ENCODE measurements around the gene CHCHD10. TPM values are rescaled to one million over a fixed set of nuclear protein-coding genes. Genes with fewer than 3 reads are reported as not detected.

CHCHD10 gene
- total and polyA plus RNA-seq, 4 donors: 13.4 to 784 (median 139) TPM

DNA sequence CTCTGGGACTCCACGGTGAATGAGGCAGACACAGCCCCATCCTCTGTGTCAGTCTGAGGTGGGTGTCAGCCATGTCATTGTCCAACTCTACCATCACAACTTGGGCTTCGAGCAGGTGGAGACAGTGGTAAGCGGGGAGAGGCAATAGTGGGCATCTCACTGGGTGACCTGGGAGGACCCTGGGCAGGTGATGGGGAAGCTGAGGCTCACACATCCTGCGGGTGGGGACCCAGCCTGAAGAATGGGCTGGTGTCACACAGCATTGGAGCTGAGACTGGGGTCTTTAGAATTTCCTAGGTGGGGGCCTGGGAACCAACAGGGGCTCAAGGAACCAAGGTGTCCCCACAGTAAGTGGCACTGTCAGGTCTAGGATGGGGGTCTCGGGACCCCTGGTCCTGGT, 12.0 kb upstream of the CHCHD10 start (continued):
- TF ChIP-seq, protein P1, sequence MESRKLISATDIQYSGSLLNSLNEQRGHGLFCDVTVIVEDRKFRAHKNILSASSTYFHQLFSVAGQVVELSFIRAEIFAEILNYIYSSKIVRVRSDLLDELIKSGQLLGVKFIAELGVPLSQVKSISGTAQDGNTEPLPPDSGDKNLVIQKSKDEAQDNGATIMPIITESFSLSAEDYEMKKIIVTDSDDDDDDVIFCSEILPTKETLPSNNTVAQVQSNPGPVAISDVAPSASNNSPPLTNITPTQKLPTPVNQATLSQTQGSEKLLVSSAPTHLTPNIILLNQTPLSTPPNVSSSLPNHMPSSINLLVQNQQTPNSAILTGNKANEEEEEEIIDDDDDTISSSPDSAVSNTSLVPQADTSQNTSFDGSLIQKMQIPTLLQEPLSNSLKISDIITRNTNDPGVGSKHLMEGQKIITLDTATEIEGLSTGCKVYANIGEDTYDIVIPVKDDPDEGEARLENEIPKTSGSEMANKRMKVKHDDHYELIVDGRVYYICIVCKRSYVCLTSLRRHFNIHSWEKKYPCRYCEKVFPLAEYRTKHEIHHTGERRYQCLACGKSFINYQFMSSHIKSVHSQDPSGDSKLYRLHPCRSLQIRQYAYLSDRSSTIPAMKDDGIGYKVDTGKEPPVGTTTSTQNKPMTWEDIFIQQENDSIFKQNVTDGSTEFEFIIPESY (IDR thresholded peaks at IDR 0.05): no peak
- TF ChIP-seq, protein P2, sequence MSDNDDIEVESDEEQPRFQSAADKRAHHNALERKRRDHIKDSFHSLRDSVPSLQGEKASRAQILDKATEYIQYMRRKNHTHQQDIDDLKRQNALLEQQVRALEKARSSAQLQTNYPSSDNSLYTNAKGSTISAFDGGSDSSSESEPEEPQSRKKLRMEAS (IDR thresholded peaks at IDR 0.05): no peak
- TF ChIP-seq FOXA1 (IDR thresholded peaks at IDR 0.05) (no peak), JUND (IDR thresholded peaks at IDR 0.05) (no peak), NR2F2 (IDR thresholded peaks at IDR 0.05) (no peak), GABPA (IDR thresholded peaks at IDR 0.05 in 1 of 2, conservative IDR thresholded peaks at IDR 0.05 in 1 of 2) (no peak)

DNA sequence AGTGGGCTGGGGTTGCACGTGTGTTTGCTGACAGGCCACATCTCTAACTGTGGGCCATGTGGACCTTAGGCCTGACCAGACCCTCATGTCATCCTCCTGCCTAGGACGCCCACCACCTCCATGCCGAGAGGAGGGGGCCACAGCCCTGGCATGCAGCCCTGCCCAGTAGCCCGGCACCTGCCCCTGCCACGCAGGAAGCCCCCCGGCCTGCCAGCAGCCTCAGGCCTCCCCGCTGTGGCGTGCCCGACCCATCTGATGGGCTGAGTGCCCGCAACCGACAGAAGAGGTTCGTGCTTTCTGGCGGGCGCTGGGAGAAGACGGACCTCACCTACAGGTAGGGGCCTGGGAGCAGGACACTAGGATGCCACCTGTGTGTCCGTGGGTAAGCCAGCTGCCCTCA, 11.3 kb upstream of the CHCHD10 start:
- no peaks in the 10 kb centered on the region for H3K9me3 ChIP-seq (ENCODE audit: control insufficient read depth in 4 of 4, low read length in 3 of 4)
- DNase-seq (ENCODE audit: low spot score): no peak
- peaks cover 9 to 23% (median 14%) of the 10 kb centered on the region in 4 donors for H3K4me1 ChIP-seq (ENCODE audit: control insufficient read depth in 4 of 4, insufficient read depth in 4 of 4, low read length in 3 of 4)
- WGBS: 97% methylated on average over 16 of the region's 16 CpGs
- H3K36me3 ChIP-seq (ENCODE audit: control insufficient read depth in 4 of 4, insufficient read depth in 3 of 4, low read depth in 1 of 4, low read length in 3 of 4): no peaks in the 10 kb centered on the region
- no peak overlapping the region for H3K4me3 ChIP-seq (ENCODE audit: low read depth in 1 of 3, low read length in 3 of 3)
- H3K27ac ChIP-seq (ENCODE audit: low read depth in 1 of 2, low read length in 2 of 2): no peak overlapping the region
- TF ChIP-seq, protein P2 (IDR thresholded peaks at IDR 0.05): no peak
- no peak for TF ChIP-seq HNF4A (conservative IDR thresholded peaks at IDR 0.05)
- no peaks in the 10 kb centered on the region for H3K27me3 ChIP-seq (ENCODE audit: control insufficient read depth in 4 of 4, insufficient read depth in 4 of 4, low read length in 3 of 4)
- H3K9ac ChIP-seq (ENCODE audit: low read depth in 1 of 2, low read length in 2 of 2): no peak overlapping the region

DNA sequence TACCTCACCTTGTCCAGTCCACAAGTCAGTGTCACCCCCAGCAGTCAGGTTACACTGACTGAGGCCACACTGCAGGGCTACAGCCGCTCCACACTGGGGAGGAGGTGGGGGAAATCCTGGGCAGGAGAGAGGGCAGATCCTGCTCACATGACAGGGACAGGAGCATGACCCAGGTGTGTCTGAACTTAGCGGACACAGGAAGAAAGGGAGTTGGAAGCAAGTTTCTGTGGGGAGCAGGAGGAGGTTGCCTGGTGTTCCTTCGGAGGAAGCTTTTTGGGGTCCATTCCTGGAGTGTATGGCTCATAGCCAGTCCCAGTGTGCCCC, 10.8 kb upstream of the CHCHD10 start:
- Histone ChIP-seq H3K27ac (ENCODE audit: low read depth in 1 of 2, low read length in 2 of 2) (no peak overlapping the region), H3K27me3 (ENCODE audit: control insufficient read depth in 4 of 4, insufficient read depth in 4 of 4, low read length in 3 of 4) (no peaks in the 10 kb centered on the region), H3K4me3 (ENCODE audit: low read depth in 1 of 3, low read length in 3 of 3) (no peak overlapping the region), H3K9me3 (ENCODE audit: control insufficient read depth in 4 of 4, low read length in 3 of 4) (no peaks in the 10 kb centered on the region), H3K4me1 (ENCODE audit: control insufficient read depth in 4 of 4, insufficient read depth in 4 of 4, low read length in 3 of 4) (peaks cover 4 to 20% (median 10%) of the 10 kb centered on the region in 4 donors), H3K36me3 (ENCODE audit: control insufficient read depth in 4 of 4, insufficient read depth in 3 of 4, low read depth in 1 of 4, low read length in 3 of 4) (no peaks in the 10 kb centered on the region), H3K9ac (ENCODE audit: low read depth in 1 of 2, low read length in 2 of 2) (no peak overlapping the region)
- TF ChIP-seq, protein P3, sequence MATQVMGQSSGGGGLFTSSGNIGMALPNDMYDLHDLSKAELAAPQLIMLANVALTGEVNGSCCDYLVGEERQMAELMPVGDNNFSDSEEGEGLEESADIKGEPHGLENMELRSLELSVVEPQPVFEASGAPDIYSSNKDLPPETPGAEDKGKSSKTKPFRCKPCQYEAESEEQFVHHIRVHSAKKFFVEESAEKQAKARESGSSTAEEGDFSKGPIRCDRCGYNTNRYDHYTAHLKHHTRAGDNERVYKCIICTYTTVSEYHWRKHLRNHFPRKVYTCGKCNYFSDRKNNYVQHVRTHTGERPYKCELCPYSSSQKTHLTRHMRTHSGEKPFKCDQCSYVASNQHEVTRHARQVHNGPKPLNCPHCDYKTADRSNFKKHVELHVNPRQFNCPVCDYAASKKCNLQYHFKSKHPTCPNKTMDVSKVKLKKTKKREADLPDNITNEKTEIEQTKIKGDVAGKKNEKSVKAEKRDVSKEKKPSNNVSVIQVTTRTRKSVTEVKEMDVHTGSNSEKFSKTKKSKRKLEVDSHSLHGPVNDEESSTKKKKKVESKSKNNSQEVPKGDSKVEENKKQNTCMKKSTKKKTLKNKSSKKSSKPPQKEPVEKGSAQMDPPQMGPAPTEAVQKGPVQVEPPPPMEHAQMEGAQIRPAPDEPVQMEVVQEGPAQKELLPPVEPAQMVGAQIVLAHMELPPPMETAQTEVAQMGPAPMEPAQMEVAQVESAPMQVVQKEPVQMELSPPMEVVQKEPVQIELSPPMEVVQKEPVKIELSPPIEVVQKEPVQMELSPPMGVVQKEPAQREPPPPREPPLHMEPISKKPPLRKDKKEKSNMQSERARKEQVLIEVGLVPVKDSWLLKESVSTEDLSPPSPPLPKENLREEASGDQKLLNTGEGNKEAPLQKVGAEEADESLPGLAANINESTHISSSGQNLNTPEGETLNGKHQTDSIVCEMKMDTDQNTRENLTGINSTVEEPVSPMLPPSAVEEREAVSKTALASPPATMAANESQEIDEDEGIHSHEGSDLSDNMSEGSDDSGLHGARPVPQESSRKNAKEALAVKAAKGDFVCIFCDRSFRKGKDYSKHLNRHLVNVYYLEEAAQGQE (IDR thresholded peaks at IDR 0.05): no peak
- TF ChIP-seq, protein P1 (IDR thresholded peaks at IDR 0.05): no peak
- TF ChIP-seq RXRA (IDR thresholded peaks at IDR 0.05) (peak; percentile 19 to 69), TAF1 (conservative IDR thresholded peaks at IDR 0.05) (no peak), NR2F2 (IDR thresholded peaks at IDR 0.05) (no peak), SP1 (IDR thresholded peaks at IDR 0.05) (peak; percentile 12), HNF4A (conservative IDR thresholded peaks at IDR 0.05) (no peak)
- TF ChIP-seq, protein P4, sequence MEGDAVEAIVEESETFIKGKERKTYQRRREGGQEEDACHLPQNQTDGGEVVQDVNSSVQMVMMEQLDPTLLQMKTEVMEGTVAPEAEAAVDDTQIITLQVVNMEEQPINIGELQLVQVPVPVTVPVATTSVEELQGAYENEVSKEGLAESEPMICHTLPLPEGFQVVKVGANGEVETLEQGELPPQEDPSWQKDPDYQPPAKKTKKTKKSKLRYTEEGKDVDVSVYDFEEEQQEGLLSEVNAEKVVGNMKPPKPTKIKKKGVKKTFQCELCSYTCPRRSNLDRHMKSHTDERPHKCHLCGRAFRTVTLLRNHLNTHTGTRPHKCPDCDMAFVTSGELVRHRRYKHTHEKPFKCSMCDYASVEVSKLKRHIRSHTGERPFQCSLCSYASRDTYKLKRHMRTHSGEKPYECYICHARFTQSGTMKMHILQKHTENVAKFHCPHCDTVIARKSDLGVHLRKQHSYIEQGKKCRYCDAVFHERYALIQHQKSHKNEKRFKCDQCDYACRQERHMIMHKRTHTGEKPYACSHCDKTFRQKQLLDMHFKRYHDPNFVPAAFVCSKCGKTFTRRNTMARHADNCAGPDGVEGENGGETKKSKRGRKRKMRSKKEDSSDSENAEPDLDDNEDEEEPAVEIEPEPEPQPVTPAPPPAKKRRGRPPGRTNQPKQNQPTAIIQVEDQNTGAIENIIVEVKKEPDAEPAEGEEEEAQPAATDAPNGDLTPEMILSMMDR (IDR thresholded peaks at IDR 0.05; ENCODE audit: low read depth, low read length, missing input control): no peak
- TF ChIP-seq, protein P2 (IDR thresholded peaks at IDR 0.05): no peak
- WGBS: 68% methylated on average over 3 of the region's 3 CpGs
- no peak for DNase-seq (ENCODE audit: low spot score)
